GM19099 (cell line): ENCODE results near the gene KCTD18.

ENCODE experiments used
- POLR2A ChIP-seq: IDR thresholded peaks from 3 replicates; pipeline ENCODE4 v1.6.1; 2011; ENCODE audit warnings: low read depth; ENCODE audit not compliant: insufficient read length; ENCODE audit errors: extremely low read depth

KCTD18 gene

DNA sequence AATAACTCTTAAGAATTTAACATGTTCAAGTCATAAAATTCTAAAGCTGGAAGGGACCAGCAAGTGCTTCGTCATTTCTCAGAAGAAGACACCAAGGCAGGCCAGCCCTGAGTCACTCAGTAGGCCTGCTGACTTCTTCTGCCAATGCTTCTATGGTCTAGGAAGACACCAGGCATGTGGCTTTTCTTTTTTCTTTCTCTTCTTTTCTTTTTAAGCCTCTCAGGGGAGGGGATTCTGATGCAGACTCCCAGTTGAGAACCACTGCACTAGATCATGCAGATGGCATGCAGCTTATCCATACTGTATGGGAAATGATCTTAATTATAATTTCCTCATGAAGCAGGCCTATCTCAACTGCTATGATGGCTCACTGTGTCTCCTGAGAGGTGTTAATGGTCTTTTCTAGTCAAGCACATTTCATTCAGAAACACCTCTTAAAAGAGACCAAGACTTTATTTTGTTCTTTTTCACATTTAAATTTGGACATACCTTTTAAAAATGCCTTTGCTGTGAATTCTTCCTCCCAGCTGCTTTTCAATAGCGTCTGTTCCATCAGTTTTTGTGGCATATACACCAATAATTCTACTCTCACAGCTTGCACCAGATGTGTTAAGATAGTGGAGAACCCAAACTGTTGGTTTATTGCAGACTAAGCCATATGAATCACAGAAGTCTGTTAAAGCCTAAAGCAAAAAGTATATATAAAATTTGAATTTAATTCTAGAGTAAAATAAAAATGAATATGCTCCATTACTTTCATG is 11.3 kb downstream of the KCTD18 start:
- no peak for TF ChIP-seq POLR2A

DNA sequence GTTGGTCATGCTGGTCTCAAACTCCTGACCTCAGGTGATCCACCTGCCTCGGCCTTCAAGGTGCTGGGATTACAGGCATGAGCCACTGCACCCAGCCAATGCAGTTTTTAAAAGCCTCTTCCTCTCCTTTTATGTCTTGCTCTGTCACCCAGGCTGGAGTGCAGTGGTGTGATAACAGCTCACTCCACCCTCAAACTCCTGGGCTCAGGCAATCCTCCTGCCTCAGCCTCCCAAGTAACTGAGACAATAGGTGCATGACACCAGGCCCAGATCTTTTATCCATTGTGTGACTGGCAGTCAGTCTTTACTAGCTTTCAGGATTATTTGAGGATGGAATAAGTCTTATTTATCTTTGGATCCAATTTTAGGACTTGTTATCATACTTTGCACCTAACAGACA is 13.2 kb downstream of the KCTD18 start:
- no peak for TF ChIP-seq POLR2A

DNA sequence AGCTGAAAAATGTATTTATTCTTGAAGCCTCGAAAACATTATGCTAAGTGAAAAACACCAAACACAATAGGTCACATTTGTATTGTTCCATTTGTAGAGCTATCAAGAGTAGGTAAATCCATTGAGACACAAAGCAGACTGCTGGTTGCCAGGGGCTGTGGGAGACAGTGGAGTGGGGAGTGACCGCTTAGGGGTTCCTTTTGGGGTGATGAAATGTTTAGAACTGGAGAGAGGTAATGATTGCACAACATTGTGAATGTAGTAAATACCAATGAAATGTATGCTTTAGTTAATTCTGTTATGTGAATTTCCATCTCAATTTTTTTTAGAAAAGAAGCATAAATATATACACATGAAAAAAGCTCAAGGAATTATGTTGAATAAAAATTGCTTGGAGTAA is 15.8 kb downstream of the KCTD18 start:
- TF ChIP-seq POLR2A = no peak

DNA sequence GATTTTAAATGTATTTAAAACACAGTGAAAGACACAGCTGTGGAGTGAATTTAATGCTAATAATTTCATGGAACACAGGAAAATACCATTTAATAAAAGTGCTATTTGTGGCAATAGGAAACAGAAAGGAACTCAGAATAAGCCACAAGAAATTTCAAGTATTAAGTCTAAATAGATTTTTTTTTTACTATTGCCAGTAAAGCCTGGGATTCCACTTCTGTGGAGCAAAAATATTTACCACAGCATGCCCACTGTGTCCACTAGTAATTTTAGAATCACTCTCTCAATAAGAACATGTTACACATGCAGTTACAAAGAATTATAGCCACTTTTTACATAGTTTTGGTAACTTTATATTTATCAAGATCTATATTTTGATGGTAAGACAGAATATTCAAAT is 17.2 kb downstream of the KCTD18 start:
- TF ChIP-seq POLR2A = no peak

DNA sequence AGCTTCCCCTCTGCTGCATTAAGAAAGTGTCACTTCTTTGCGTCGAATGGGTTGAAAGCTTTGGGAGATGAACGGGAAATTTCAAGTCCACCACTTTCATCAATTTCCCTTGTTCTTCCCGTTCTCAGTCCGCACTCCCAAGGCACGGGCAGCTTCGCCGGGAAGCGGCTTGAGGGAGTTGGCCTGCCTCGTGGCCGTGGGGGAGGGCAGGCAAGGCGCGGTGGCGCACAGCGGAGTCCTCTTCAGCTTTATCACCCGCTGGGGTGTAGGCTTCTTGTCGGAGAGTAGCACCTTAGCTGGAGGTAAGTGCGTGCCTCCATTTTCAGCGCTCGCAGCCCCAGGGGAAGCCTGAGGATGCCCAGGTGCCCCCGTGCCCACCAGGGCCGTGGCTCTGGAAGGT is 19.9 kb downstream of the KCTD18 start:
- TF ChIP-seq POLR2A = no peak

DNA sequence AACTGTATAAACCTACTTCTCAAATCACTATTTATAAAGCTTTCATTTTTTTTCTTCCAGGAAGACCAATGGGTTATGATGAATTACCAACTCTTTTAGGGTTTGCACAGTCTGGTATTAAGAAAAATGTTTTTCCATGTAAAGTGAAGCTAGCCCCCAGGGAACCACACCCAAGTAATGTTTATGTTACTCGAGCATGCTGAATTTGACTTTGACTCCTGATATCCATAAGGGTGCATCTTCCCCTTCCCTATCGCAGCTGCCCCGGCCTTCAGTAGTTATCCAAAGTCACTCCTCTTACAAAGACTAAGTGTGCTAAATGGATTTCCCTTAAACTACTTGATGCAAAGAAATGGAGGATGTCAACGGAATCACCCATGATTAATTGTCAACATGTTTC is 21.7 kb downstream of the KCTD18 start:
- no peak for TF ChIP-seq POLR2A

DNA sequence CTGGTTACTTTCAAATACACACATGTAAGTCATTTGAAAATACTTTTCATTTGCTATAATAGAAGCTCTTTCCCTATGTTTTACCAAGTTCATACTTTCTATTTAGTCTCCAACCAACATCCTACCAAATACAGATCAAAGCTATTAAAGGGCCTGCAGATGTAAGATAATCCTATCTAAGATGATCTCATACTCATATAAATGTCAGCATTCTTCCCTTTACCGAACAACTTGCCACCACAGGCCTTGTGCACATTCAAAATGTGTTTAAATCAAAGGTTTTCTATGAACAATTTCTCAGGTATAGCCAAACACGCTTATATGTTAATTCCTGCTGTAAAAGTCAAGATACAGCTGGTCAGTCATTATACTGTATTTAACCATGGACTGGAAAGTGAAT is 23.3 kb downstream of the KCTD18 start:
- TF ChIP-seq POLR2A = no peak

DNA sequence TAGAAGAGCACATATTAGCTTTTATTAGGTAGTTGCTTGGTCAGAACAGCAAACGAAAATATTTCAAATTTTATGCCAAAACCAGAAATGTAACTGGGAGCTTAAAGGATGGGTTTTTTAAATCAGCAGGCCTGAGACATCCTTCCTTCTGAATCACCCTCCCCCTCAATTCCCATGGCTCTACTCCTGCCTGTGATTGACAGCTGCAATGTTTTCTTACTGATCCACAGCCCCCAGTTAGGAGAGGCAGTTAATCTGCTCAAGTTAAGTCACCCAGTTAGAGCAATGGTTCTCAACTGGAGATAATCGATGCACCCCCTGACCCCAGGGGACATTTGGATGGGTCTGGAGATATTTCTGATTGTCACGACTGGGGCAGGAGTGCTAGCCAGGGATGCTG is 24.9 kb downstream of the KCTD18 start:
- TF ChIP-seq POLR2A = no peak

DNA sequence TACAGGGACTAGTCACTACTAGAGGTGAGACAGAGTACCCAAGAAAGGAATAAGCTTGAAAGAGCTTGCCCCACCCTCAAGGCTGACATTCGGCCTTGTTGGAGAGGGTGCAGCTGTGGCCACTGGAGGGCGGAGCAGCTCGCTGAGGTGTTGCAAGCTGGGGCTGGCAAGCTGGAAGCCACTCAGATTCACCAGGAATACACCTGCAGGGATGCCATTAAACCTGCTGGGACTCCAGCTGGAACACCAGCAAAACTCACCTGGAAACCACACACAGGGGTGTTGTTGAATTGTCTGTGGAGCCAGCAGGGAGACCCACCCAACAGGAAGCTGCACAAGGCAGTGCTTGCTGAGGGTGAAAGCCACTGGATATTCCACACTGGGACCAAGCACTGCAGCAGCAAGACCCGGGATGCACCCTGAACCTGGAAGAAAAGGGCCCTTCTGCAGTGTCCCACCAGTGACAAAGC is 26.1 kb downstream of the KCTD18 start:
- no peak for TF ChIP-seq POLR2A

DNA sequence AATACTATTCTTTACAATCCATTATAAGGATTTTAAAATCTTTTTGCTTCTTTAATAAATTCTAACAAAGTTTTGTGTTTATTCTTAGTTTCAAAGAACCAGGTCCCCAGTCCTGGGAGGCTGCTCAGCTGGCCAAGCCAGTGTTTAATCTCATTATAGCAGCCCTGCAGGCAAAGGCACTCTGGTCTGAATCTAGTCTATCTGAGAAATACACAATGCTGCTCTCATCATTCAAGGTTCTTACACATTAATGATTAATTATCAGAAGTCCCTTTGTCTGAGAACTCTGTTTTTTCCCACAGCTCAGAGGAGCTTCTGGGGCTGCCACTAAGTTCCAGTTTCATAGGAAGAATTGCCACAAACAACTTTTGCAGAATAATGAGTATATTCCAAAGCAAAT is 27.7 kb downstream of the KCTD18 start:
- no peak for TF ChIP-seq POLR2A

DNA sequence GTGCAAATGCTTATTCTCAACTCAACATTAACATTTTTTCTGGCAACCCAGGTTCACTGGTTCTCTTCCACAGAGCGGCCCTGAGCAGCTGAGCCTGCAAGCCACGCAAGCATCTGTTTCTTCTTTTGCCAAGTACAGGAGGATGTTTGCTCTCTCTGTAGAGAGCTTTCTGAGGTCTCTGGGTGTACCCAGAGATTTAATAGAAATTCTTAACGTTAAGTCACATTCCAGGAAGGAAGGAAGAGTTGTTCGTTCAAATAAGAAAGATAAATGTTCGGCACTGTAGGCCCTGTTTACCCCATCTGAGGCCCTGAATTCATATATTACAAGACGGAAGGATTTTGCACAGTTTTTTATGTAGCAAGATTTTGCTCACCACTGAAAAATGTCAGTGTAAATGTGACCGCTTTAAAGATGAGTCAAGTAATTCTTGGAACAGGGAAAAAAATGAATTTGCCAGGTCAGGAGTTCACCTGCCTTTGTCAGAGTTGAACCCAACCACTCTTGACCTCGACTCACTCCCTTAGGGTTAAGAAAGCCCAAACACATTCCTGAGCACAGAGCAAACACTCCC is 30.1 kb downstream of the KCTD18 start:
- no peak for TF ChIP-seq POLR2A

DNA sequence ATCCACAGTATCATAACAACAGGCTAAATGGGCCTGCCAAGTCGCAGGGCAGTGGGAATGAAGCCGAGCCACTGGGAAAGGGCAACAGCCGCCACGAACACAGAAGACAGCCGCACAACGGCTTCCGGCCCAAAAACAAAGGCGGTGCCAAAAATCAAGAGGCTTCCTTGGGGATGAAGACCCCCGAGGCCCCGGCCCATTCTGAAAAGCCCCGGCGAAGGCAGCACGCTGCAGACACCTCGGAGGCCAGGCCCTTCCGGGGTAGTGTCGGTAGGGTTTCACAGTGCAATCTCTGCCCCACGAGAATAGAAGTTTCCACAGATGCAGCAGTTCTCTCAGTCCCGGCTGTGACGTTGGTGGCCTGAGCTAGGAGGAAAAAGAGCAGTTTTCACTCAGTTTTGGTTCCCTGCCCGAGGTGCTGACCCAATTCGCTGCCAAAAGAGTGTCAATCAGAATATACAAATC is 32.2 kb downstream of the KCTD18 start:
- TF ChIP-seq POLR2A = no peak

DNA sequence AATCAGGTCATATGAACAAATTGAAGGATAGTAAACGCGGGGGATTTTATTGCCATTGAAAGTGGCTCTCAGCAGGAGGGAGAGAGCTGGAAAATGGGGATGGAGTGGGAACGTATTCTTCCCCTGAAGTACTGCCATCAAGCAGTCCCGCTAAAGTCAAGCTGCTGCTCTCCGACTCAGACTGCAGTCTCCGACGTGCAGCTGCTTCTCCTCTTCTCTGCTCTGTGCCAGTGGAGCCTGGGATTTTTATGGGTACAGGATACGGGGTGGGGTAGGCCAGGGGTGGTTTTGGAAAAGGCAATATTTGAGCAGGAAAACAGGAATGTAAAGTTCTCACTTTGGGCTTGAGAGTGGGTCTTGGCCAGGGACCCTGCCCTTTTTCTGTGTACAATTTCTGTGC is 33.0 kb downstream of the KCTD18 start:
- no peak for TF ChIP-seq POLR2A

DNA sequence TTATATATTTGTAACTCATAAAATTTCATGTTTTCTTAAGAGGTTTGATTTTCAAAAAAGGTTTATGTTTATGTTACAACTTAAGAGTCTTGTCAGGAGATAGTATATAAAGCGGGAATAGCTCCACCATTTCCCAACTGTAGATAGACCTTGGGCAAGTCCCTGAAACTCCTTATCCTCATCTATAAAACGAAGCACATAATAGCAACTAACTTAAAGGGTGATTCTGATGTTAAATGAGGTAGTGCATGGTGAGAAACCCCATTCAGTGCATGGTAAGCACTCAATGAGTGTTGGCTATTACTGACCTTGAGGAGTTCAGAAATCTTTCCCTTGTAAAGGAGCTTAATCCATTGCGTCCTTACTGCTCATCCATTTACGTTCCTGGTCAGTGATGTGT is 34.1 kb downstream of the KCTD18 start:
- no peak for TF ChIP-seq POLR2A

DNA sequence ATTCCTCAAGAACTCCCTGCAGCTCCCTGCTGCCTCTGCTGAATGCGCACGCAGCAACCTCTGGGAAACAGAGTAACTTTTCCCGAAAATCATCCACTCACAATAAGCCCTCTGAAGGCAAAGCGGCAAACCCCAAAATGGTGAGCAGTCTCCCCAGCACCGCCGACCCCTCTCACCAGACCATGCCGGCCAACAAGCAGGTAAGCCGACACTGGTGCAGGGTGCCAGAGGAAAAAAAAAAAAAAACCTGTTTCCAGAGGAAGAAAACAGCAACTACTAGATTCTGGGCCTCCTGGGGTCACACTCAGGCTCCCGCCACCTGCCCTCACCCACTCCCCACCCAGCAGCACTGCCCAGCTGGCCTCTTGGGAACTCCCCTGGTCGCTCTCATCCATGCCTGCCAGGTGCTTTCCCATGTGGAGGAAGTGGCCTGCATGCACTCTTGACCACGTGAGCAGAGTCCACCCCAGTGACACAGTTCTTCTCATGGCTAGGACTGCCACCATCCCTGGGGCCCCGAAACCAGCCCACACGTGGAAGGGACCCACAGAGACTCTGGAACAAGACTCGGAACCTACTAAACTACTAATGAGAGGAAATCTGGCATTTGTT is 36.9 kb downstream of the KCTD18 start:
- TF ChIP-seq POLR2A = no peak
